Stromal cell of bone marrow (primary cell): Measurements from ENCODE around the gene CLEC4F.
A peak's percentile ranks its signal among the peaks of the same experiment; 100 is the strongest.

Experiments
- DNase-seq: peaks from one replicate; pipeline ENCODE4 v3.0.0-alpha.2; 2012; ENCODE audit warnings: low read depth

CLEC4F gene

DNA sequence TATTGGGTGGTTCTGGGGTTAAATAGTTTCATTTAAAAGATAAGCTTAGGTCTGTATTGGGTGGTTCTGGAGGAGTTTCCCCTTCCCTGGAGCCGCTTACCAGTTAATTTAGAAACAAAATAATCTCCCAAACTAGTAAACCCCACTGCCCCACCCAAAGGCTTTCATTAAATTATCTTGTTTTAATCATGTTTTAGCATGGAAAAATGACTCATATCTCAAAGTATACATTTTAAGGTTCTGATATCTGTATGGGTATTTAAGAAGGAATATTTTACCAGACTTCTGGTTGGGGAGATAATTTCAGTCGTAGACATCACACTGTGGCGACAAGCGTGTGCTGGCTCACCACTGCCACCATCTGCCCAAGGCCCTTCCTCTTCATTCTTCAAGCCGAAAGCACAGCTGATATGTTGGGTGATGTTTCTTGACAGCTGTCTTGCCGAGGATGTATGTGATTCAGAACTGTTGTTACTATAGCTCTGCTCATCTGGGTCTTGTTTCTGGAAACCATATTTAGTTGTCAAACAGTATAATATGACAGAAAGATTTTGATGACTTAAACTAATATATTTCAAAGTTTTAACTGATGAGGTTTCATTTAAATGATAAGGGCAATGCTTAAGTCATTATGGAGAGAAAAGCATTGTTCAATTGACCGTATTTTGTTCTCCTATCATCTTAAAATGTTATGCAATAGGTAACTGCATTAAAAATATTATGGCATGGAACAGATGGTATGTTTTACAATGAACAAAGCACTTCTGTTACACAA, 35.1 kb downstream of the CLEC4F start:
- DNase-seq: no peak

DNA sequence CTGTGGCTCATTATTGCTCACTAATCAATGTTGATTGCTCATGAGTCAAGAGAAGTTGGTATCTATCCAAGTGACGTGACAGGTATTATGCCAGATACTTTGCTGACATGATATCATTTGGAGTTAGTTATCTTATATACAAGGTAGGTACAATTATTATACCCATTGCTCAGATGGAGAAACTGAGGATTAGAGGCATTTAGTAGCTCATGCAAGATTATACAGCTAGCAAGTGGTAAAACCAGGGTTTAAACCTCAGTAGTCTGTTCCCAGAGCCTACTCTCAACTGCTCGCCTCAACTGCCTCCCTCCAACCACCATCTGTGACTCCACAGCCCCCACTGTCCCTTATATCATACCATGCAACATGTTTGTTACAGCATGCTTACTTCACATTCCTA, 36.1 kb downstream of the CLEC4F start:
- no peak for DNase-seq

GRCh38 chr2:70779911-70780545, 40.4 kb downstream of the CLEC4F start:
- DNase-seq: peak; percentile 5

GRCh38 chr2:70779491-70779890, 40.9 kb downstream of the CLEC4F start:
- no peak for DNase-seq

DNA sequence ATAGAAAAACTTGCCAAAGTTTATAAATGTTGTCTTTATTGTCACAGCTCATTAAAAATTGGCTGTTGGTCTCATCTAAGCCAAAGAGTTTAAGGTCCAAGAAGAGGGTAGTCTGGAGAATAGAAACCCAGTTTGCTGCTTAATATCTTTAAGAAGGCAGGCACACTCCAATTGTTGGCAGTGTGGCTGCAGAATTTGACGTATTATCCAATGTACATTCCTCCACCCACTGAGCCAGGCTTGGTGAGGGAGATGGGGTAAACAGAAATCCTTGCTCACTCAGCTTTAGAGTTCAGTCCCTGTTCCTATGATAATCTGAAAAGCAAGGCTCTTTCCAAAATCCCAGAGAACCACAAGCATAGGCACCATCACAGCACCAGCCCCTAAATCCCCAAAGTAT, 41.7 kb downstream of the CLEC4F start:
- no peak for DNase-seq

DNA sequence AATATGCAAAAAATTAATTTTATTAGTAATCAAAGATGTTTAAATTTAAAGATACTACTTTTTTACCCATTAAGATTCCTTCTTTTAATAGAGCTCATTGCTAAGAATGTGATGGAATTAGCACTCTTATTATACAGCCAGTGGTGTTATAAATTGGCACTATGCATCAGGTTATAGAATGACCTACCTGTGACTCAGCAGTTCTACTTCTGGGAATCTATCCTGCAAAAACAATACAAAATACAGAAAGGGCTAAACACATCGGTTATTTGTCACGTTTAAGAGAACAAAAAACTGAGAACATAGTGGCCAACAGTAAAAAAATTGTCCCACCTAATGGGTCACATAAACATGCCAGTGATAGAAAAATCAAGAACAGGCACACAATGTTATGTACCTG, 42.9 kb downstream of the CLEC4F start:
- no peak for DNase-seq

DNA sequence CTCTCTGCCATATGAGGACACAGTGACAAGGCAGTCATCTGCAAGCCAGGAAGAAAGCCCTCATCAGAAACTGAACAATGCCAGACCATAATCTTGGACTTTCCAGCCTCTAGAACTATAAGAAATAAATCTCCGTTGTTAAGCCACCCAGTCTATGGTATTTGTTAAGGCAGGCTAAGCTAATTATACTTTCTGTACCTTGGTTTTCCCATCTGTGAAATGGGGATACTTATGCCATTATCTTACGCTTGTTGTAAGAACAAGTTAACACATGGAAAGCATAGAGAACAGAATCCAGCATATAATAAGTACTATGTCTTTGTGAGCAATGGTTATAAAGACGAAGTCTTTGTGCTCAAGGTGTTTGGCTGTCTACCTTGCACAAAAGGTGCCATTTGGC, 44.1 kb downstream of the CLEC4F start:
- DNase-seq: no peak

GRCh38 chr2:70775141-70775540, 45.3 kb downstream of the CLEC4F start:
- no peak for DNase-seq

GRCh38 chr2:70772486-70773155, 47.8 kb downstream of the CLEC4F start:
- no peak for DNase-seq

DNA sequence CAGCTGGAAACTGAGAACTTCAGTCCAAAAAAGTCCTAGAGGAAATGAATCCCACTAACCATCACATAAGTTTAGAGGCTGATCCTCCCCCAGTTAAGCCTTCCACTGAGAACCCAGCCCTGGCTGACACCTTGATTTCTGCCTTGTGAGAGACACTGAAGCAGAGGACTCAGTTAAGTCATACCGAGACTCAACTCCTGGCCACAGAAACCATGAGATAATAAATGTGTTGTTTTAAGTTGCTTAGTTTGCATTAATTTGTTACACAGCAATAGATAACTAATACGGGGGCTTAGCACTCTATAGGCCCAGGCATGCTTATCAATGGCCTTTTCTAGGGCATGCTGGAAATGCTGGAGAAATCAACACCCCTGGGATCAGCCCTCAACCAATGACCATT, 49.0 kb downstream of the CLEC4F start:
- no peak for DNase-seq

GRCh38 chr2:70769450-70769849, 50.9 kb downstream of the CLEC4F start:
- no peak for DNase-seq

DNA sequence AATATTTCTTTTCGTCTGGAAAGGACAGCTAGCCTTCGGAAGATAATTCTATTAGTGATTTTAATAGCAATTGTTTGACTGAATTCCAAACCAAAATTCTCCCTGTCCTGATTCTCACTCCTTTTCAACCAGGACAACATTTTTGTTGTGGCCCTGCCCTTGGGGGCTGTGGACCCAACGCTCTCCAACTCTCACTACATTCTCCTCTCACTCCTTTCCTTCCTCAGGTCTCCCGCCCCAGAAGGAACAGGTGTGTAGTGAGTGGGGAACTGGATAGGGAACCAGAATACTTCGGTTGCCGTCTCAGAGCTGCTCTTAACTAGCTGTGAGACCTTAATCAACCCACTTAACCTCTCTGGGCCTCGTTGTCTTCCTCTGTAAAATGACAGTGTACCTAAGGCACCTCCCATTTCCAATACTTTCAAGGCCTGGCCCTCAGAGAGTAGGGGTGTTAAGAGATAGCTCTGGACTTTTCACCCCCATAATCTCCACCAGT, 51.8 kb downstream of the CLEC4F start:
- no peak for DNase-seq

GRCh38 chr2:70767699-70768589, 52.5 kb downstream of the CLEC4F start, which contains the start of gene ADD2:
ADD2 (minus strand) TSS chr2:70768200; CDS start chr2:70706408, 61,792 bp downstream.
- peak; percentile 6 for DNase-seq

GRCh38 chr2:70767079-70767698, 53.2 kb downstream of the CLEC4F start:
- DNase-seq: no peak

GRCh38 chr2:70766357-70767078, 53.9 kb downstream of the CLEC4F start:
- no peak for DNase-seq

DNA sequence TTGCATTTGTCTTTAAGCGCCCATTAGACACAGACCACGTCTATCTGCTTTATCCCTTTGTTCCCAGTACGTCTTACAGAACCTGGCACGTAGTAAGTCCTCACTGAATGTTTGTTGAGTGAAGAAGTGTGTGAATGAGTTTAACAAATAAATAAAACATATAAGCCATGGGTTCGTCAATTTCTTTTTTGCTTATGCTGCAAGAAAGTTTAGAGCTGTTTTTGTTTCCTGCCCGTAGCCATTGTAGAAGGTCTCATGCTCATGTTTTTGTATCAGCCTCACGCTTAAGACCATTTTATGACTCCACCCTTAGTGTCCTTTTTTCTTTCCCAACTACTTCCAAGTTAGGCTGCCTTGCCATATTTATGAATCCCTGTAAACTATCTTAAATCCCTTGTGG, 54.9 kb downstream of the CLEC4F start:
- no peak for DNase-seq

- DNase-seq: no peak
These were observed 61.0 kb downstream of the CLEC4F start for GRCh38 chr2:70759446-70759845.
